GM19395 (cell line): ENCODE data around the gene TERF2IP.

Source experiments
- ATAC-seq: cut with Tn5 transposase; IDR thresholded peaks from one replicate; pipeline ENCODE4 v1.9.1; 2021; ENCODE audit warnings: mild to moderate bottlenecking, moderate library complexity; ENCODE audit not compliant: unreplicated experiment

The TERF2IP gene

GRCh38 chr16:75632857-75633256 is 14.7 kb upstream of the TERF2IP start:
- ATAC-seq = no peak

GRCh38 chr16:75635036-75635435 is 12.5 kb upstream of the TERF2IP start:
- no peak for ATAC-seq

- no peak for ATAC-seq
Observed at GRCh38 chr16:75640598-75640997, 7.0 kb upstream of the TERF2IP start.

GRCh38 chr16:75644240-75645012 is 3.1 kb upstream of the TERF2IP start:
- no peak for ATAC-seq

- peak; percentile 26 for ATAC-seq
Observed at GRCh38 chr16:75647112-75647491, 471 bp upstream of the TERF2IP start.

- peak; percentile 45 for ATAC-seq
Observed at GRCh38 chr16:75648265-75649076, 898 bp downstream of the TERF2IP start.

DNA sequence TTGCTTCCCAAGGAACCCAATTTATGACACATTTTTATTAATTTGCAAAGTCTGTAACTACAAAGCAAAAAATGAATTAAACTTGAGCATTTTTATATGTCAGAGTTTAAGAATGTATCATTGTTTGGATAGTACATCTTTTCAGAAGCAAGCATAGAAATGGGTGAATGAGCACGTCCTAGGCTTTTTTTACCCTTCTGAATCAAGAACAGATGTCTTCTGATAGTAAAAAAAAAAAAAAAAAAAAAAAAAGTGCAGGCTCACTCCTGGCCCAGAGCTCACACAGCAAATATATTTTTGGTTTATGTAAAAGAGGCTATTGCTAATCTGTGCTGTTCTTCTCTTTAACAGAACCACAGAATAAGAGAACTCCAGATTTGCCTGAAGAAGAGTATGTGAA is 6.3 kb downstream of the TERF2IP start:
- no peak for ATAC-seq

- ATAC-seq = no peak
Observed at GRCh38 chr16:75658175-75658574, 10.6 kb downstream of the TERF2IP start.

DNA sequence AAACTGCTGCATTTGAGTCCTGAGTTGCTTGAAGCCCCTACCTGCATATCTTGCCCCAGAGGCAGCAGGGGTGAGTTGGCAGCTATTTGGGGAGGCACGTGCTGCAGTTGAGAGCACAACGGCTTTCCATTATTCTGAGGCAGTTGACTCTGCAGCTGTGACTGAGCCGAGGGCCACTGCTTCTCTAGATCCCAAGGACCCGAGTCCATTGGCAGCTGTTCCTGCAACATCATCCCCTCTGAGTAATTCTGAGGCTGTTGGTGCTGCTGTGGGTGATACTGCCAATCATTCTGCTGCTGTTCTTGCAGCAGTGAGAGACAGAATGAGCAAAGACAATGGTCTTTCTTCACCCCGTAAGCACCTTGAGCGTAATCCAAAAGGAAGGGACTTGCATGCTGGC is 12.7 kb downstream of the TERF2IP start:
- no peak for ATAC-seq

DNA sequence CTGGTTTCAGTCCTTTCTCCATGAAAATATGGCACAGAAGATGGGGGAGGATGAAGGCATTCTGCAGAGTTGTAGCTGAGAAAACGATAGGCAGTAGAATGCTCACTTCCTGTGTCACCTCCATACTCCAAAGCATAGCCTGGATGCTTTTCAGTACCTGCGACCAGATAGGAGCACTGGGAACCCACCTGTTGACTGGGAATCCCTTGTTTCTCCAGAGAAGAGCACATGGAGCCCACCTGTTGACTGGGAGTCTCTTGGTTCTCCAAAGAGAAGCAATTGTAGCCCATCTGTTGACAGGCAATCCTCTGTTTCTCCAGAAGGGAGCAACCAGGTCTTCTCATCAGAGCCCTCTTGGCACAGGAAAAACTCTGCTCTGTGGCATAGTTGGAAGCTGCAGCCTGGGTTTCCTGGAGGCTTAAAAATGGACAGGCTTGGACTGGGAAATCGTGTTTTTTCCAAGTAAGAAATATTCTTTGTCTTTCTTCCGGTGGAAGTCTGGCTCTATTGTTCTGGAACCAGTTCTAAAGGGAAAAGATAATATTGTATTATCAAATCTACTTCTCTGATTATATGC is 13.2 kb downstream of the TERF2IP start:
- no peak for ATAC-seq

DNA sequence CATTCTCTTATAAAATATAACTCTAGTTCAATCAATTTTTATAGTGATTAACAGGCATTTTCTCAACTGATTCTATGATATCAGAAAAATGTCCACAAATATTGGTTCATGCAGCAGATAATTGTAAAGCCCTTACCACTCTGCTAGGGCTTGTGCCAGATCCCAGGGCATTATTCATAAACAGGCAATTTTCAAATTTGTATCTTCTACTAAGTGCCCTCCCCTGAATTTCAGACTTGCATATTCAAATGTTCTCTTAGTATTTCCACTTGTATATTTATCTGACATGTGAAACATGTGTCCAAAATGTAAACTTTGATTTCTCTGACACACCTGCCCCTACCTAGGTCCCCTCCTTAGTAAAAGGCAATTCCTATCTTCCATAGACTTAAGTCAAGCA is 19.9 kb downstream of the TERF2IP start:
- ATAC-seq = no peak

- no peak for ATAC-seq
Observed at GRCh38 chr16:75676909-75677308, 29.3 kb downstream of the TERF2IP start, which contains the start of gene CPHXL2. Gene CPHXL2 (minus strand): TSS chr16:75677009. CDS start chr16:75676999, 10 bp downstream.

DNA sequence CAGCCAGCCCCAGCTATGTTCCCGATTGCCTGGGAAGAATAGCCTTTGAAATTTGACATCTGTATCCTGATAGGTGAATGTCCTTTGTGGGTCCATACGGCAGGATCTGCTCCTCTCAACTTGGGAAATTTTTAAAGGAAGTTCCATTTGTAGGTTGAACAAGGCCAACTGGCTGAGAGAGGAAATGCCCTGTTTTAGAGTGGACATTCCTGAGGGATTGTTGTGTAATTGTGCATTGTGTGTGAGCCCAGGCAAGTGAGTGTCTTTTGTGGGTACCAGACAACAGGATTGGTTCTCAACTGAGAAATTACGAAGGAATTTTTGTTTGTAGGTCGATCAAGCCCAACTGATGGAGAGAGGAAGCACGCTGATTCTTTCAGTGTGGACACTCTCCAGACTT is 31.8 kb downstream of the TERF2IP start:
- ATAC-seq = no peak

GRCh38 chr16:75682308-75682707 is 34.7 kb downstream of the TERF2IP start:
- no peak for ATAC-seq

- ATAC-seq = no peak
Observed at GRCh38 chr16:75687361-75687760, 39.8 kb downstream of the TERF2IP start.

DNA sequence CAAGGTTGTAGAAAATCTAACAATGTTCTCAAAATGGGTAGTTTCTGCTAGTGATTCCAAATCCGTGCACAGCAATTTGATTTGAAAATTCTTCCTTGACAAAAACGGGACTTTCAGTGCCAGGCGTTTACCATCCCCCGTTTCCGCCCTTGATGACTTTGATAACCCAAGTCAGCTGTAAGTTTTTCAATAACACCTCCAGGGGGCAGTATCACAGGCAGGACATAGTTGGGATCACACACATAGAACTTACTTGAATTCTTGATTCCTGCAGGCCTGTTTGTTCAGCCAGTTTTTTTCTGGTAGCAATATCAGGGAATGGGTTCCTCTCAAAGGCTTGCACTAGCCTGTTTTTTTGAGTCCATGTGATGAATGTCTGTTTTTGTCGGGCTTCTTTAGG is 48.1 kb downstream of the TERF2IP start:
- no peak for ATAC-seq

DNA sequence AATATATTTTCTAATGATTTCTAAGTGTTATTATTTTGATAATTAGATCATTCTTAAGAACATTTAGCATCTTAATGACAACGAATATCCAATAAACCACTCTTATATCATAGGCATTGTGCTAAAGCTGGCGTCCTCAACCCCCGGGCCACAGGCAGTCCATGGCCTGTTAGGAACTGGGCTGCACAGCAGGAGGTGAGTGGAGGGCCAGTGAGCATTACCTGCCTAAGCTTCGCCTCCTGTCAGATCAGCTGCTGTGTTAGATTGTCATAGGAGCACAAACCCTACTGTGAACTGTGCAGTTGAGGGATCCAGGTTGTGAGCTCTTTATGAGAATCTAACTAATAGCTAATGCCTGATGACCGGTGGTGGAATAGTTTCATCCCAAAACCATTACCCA is 50.0 kb downstream of the TERF2IP start:
- no peak for ATAC-seq

- no peak for ATAC-seq
Observed at GRCh38 chr16:75701361-75701760, 53.8 kb downstream of the TERF2IP start, which contains the start of gene DUXB. Gene DUXB (minus strand): TSS chr16:75701461. CDS start chr16:75701418, 43 bp downstream.

GRCh38 chr16:75702242-75702641 is 54.7 kb downstream of the TERF2IP start:
- ATAC-seq = no peak

DNA sequence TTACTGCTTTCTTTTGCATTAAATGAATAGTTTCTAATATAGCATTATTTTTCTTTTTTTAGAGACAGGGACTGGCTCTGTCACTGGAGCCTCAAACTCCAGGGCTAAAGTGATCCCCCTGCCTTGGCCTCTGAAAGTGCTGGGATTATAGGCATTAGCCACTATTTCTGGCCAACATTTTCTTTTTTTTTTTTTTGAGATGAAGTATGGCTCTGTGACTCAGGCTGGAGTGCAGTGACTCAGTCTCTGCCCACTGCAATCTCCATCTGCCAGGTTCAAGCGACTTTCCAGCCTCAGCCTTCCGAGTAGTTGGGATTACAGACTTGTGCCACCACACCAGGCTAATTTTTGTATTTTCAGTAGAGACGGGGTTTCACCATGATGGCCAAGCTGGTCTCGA is 55.7 kb downstream of the TERF2IP start:
- ATAC-seq = no peak
